ENCODE measurements around the gene PROSER3.

Gene PROSER3

GRCh38 chr19:35717665-35718344 lies 40.2 kb upstream of the PROSER3 start, which contains the start of gene KMT2B:
Gene KMT2B (plus strand): TSS chr19:35718003. CDS start chr19:35718019, 16 bp downstream.
- TF ChIP-seq MAX (IDR thresholded peaks at IDR 0.05; ENCODE audit: low read depth, low read length) (no peak), POLR2A (IDR thresholded peaks at IDR 0.05; ENCODE audit: extremely low read depth, insufficient read length) (peak; percentile 9)
- H3K4me3 ChIP-seq (ENCODE audit: low read depth, low read length): peak within 1 kb of the TSS; percentile 76
- peak; percentile 94 for DNase-seq (ENCODE audit: low read depth)

- peak overlapping the region; percentile 76 for H3K4me3 ChIP-seq (ENCODE audit: low read depth, low read length)
- DNase-seq (ENCODE audit: low read depth): peak; percentile 42
- TF ChIP-seq POLR2A (IDR thresholded peaks at IDR 0.05; ENCODE audit: extremely low read depth, insufficient read length) (peak; percentile 3), MAX (IDR thresholded peaks at IDR 0.05; ENCODE audit: low read depth, low read length) (no peak)
Observed at GRCh38 chr19:35718345-35719041, 39.5 kb upstream of the PROSER3 start.

GRCh38 chr19:35719402-35720162 lies 38.4 kb upstream of the PROSER3 start:
- peak overlapping the region; percentile 76 for H3K4me3 ChIP-seq (ENCODE audit: low read depth, low read length)
- TF ChIP-seq CTCF (IDR thresholded peaks at IDR 0.05; ENCODE audit: low read depth, low read length) (no peak), MAX (IDR thresholded peaks at IDR 0.05; ENCODE audit: low read depth, low read length) (no peak), POLR2A (IDR thresholded peaks at IDR 0.05; ENCODE audit: extremely low read depth, insufficient read length) (no peak), MYC (IDR thresholded peaks at IDR 0.05; ENCODE audit: low read depth, low read length) (no peak)
- DNase-seq (ENCODE audit: low read depth): no peak

- TF ChIP-seq MYC (IDR thresholded peaks at IDR 0.05; ENCODE audit: low read depth, low read length) (no peak), MAX (IDR thresholded peaks at IDR 0.05; ENCODE audit: low read depth, low read length) (no peak), POLR2A (IDR thresholded peaks at IDR 0.05; ENCODE audit: extremely low read depth, insufficient read length) (no peak), CTCF (IDR thresholded peaks at IDR 0.05; ENCODE audit: low read depth, low read length) (no peak)
- DNase-seq (ENCODE audit: low read depth): no peak
- H3K4me3 ChIP-seq (ENCODE audit: low read depth, low read length): no peak overlapping the region
Observed at GRCh38 chr19:35720163-35720524, 37.8 kb upstream of the PROSER3 start.

GRCh38 chr19:35720648-35721047 lies 37.3 kb upstream of the PROSER3 start:
- H3K4me3 ChIP-seq (ENCODE audit: low read depth, low read length): no peak overlapping the region
- no peak for DNase-seq (ENCODE audit: low read depth)
- TF ChIP-seq CTCF (IDR thresholded peaks at IDR 0.05; ENCODE audit: low read depth, low read length) (no peak), MAX (IDR thresholded peaks at IDR 0.05; ENCODE audit: low read depth, low read length) (no peak), POLR2A (IDR thresholded peaks at IDR 0.05; ENCODE audit: extremely low read depth, insufficient read length) (no peak), MYC (IDR thresholded peaks at IDR 0.05; ENCODE audit: low read depth, low read length) (no peak)

GRCh38 chr19:35721374-35721773 lies 36.6 kb upstream of the PROSER3 start:
- no peak overlapping the region for H3K4me3 ChIP-seq (ENCODE audit: low read depth, low read length)
- no peak for DNase-seq (ENCODE audit: low read depth)
- TF ChIP-seq MYC (IDR thresholded peaks at IDR 0.05; ENCODE audit: low read depth, low read length): no peak
- TF ChIP-seq CTCF (IDR thresholded peaks at IDR 0.05; ENCODE audit: low read depth, low read length): no peak
- TF ChIP-seq MAX (IDR thresholded peaks at IDR 0.05; ENCODE audit: low read depth, low read length): no peak
- no peak for TF ChIP-seq POLR2A (IDR thresholded peaks at IDR 0.05; ENCODE audit: extremely low read depth, insufficient read length)

Data from NB4 (cell line).